Thyroid gland (tissue), 4 donors: ENCODE data around the gene PIK3C2B.

Source experiments
- CTCF ChIP-seq, 6 experiments: fragments of 200-600 bp in 3 of 6; fragments of 450-650 bp in 3 of 6; sonication (generic) in 3 of 6; IDR thresholded peaks; one replicate each; pipeline ENCODE4 v1.5.1; 2016 to 2019; ENCODE audit warnings: antibody characterized with exemption in 6 of 6, mild to moderate bottlenecking in 2 of 6, inconsistent platforms in 1 of 6, moderate library complexity in 1 of 6
- POLR2A ChIP-seq, 2 donors: fragments of 450-650 bp; IDR thresholded peaks; one replicate each; pipeline ENCODE4 v1.6.1; 2017; ENCODE audit warnings: antibody characterized with exemption in 2 of 2, mild to moderate bottlenecking in 2 of 2, moderate library complexity in 1 of 2

GRCh38 chr1:204479387-204480136 is 15.0 kb downstream of the PIK3C2B start:
- no peak for TF ChIP-seq CTCF (IDR thresholded peaks at IDR 0.05)
- no peak for TF ChIP-seq POLR2A (IDR thresholded peaks at IDR 0.05)
